ENCODE results near the gene GPR152.
"Not testable (repeated sequence)": the region's sequence is repeated elsewhere in the genome, so short reads cannot be mapped to it uniquely, and the experiment has no call there.

GPR152 gene

DNA sequence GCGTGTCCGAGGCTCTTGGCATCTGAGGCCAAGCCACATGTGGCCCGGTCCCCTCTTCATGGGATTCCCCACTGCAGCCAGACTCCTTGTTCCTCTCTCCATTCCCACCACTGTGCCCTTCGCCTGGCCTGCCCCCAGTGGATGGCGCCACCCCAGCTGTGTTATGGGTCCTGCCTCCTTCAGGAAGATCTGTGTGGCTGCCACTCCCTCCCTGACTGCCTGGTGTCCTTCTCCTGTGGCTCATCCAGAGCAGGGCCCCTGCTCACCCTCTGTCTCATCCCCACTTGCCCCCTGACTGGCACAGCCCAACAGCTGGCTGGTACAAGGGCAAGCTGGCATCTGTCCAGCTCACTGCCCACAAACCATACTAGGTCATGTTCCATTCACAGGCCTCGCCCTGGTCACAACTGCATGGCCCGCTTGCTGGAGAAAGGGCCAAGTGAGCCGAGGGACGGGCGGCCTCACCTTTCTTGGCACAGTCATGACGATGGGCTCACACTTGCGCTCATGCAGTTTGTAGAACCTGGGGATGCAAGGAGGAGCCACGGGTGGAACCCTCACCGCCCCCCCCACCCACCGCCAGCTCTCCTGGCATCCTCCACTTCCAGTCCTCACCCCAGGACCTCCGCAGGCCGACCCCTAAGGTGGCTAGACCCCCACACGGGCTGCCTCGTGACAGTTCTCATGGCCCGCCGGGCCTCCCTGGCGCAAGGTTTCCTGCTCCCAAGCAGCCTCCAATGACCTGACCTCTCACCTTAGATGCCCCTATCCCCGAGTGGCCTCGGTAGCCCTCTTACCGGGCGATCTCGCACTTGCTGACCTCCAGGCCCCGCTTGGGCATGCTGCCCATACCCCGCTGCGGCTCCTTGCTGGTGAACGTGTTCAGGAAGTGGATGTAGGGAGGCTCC is 13.0 kb downstream of the GPR152 start:
- DNase-seq, result no peak

GRCh38 chr11:67438158-67438902 is 14.2 kb downstream of the GPR152 start:
- DNase-seq, result no peak

- no peak for DNase-seq
These were observed 14.7 kb downstream of the GPR152 start for GRCh38 chr11:67437809-67438157.

- DNase-seq, result no peak
These were observed 15.3 kb downstream of the GPR152 start, which contains the start of gene PTPRCAP for GRCh38 chr11:67437082-67437808. Gene PTPRCAP, minus strand, starts transcription at chr11:67437682. Its CDS starts 63 bp downstream, at chr11:67437619.

GRCh38 chr11:67436459-67437081 is 16.0 kb downstream of the GPR152 start:
- DNase-seq, result no peak

DNA sequence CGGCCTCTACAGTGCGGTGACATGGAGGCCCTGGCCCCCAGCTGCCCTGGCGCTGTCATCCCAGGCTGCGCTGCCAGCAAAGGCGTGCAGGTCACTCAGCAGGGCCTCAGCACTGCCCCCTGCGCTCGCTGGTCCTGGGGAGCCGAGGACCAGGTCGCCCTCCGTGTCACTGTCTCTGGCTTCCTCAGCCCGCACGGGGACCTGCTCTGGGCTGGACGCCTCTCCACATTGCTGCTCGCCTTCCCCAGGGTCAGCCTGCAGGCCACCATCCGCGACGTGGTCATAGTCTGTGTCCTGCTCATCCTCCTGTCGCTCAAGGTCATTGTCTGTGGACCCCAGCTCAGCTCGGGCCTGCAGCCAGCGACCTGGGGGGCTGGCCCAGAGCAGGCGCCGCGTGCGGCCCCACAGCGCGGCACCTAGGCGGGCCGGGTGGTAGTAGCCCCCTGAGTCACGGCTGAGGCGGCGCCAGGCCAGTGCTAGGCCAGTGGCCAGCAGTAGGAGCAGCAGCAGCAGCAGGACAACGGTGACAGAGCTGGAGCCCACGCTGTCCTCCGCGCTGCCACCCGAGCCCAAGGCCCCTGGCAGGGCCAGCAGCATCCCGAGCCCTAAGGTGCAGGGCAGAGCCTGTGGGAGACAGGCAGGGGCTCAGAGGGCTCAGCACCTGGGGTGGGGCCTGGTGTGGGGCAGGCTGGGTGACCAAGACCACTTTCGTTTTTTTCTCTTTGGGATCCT is 16.6 kb downstream of the GPR152 start:
- DNase-seq, result no peak

DNA sequence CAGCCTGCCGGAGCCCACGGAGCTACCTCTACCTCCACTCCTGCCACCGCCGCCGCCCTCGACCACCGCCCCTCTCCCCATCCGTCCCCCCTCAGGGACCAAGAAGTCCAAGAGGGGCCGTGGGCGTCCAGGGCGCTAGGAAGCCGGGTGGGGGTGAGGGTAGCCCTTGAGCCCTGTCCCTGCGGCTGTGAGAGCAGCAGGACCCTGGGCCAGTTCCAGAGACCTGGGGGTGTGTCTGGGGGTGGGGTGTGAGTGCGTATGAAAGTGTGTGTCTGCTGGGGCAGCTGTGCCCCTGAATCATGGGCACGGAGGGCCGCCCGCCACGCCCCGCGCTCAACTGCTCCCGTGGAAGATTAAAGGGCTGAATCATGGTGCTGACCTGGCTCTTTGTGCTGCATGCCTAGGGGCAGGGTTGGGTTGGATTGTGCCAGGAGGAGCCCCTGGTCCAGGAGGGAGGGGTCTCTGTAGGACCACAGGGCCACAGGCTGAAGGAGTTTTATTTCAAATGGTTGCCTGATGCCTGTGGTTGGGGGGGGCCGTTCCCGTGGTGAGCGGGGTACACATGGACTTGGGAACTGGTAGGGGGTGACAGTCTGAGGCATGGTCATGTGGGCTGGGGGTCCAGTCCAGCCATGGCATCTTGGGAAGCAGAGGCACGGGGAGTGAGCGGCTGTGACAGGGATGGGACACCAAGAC is 17.4 kb downstream of the GPR152 start:
- DNase-seq, result no peak

- DNase-seq, result no peak
These were observed 18.1 kb downstream of the GPR152 start for GRCh38 chr11:67434395-67434881.

DNA sequence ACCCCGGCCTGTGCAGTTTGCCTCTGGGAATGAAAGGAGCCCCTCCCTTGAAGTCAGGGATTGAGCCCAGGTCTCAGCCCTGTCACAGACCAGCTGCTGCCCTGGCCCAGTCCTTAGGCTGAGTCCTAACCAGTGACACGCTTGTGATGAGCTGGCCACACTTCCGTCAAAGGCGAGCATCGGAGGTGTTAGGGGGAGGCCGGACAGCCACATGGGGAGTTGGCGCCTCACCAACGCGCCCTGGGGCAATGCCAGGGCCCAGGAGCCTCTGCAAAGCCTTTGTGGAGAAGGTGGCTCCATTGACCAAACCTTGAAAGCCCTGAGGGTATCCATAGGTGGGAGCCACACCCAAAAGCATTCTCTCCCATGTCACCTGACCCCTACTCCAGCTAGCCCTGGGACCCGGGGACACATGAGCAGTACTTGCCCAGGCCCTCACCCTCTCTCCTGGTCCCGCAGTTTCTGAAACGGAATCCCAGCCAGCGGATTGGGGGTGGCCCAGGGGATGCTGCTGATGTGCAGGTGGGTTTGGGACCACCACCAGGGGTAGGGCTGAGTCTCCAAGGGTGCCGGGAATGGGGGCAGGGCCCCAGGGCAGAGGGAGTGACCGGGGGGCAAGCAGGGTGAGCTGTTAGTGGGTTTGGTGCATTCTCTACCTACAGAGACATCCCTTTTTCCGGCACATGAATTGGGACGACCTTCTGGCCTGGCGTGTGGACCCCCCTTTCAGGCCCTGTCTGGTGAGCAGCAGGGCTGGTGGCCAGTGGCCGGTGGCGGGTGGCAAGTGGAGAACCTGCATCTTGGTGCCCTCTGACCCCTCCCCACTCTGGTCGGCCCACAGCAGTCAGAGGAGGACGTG is 18.8 kb downstream of the GPR152 start:
- DNase-seq, result no peak

DNA sequence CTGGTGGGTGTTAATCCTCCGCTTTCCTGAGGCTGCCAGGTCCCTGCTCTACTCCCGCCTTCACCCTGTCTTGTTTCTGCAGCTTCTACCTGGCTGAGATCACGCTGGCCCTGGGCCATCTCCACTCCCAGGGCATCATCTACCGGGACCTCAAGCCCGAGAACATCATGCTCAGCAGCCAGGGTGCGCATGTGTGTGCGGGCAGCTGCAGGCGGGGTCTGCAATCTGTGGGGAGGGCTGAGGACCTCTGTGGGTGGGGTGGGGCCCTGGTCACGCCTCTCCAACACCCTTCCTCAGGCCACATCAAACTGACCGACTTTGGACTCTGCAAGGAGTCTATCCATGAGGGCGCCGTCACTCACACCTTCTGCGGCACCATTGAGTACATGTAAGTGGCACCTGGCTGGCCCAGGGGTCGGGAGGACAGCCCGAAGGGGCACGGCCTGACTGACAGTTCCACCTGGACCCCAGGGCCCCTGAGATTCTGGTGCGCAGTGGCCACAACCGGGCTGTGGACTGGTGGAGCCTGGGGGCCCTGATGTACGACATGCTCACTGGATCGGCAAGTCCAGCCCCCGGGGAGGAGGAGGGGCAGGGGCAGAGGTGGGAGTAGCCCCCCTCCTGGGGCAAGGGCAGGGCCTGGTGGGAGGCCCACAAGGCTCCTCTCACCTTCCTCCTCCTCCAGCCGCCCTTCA is 19.7 kb downstream of the GPR152 start:
- no peak for DNase-seq

- DNase-seq, result no peak
These were observed 20.9 kb downstream of the GPR152 start for GRCh38 chr11:67431346-67432249.

GRCh38 chr11:67429722-67430121 is 22.8 kb downstream of the GPR152 start:
- no peak for DNase-seq

GRCh38 chr11:67429038-67429668 is 23.4 kb downstream of the GPR152 start:
- no peak for DNase-seq

GRCh38 chr11:67428052-67429001 is 24.2 kb downstream of the GPR152 start, which contains the start of gene RPS6KB2:
Gene RPS6KB2, plus strand, starts transcription at chr11:67428494. Its CDS starts 52 bp downstream, at chr11:67428546.
- peak; percentile 100 for DNase-seq

GRCh38 chr11:67427364-67427859 is 25.1 kb downstream of the GPR152 start:
- DNase-seq, result not testable (repeated sequence)

DNA sequence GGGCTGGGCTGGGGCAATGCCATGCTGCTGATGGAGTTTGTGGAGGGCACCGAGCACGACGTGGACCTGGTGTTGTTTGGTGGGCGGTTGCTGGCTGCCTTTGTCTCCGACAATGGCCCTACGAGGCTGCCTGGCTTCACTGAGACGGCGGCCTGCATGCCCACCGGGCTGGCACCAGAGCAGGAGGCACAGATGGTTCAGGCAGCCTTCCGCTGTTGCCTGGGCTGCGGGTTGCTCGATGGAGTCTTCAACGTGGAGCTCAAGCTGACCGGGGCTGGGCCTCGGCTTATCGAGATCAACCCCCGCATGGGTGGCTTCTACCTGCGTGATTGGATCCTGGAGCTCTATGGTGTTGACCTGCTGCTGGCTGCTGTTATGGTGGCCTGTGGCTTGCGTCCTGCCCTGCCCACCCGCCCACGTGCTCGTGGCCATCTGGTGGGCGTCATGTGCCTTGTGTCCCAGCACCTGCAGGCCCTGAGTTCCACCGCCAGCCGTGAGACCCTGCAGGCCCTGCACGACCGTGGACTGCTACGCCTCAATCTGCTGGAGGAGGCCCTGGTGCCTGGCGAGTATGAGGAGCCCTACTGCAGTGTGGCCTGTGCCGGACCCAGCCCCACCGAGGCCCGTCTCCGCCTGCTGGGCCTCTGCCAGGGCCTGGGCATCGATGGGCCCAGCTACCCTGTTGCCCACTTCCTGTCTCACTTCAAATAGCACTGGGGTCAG is 28.5 kb downstream of the GPR152 start:
- DNase-seq, result no peak

All from right forelimb (tissue), 1 donor.